ENCODE data around the gene ABHD14A. TPM values are rescaled to one million over a fixed set of nuclear protein-coding genes. Genes with fewer than 3 reads are reported as not detected.
"Not testable (repeated sequence)": the region's sequence is repeated elsewhere in the genome, so short reads cannot be mapped to it uniquely, and the experiment has no call there.

Gene ABHD14A
- 10 to 100 TPM in 2 of 4 donors, 1 to 10 TPM in 2; 1.8 to 16.6 (median 10.5) TPM for total RNA-seq

DNA sequence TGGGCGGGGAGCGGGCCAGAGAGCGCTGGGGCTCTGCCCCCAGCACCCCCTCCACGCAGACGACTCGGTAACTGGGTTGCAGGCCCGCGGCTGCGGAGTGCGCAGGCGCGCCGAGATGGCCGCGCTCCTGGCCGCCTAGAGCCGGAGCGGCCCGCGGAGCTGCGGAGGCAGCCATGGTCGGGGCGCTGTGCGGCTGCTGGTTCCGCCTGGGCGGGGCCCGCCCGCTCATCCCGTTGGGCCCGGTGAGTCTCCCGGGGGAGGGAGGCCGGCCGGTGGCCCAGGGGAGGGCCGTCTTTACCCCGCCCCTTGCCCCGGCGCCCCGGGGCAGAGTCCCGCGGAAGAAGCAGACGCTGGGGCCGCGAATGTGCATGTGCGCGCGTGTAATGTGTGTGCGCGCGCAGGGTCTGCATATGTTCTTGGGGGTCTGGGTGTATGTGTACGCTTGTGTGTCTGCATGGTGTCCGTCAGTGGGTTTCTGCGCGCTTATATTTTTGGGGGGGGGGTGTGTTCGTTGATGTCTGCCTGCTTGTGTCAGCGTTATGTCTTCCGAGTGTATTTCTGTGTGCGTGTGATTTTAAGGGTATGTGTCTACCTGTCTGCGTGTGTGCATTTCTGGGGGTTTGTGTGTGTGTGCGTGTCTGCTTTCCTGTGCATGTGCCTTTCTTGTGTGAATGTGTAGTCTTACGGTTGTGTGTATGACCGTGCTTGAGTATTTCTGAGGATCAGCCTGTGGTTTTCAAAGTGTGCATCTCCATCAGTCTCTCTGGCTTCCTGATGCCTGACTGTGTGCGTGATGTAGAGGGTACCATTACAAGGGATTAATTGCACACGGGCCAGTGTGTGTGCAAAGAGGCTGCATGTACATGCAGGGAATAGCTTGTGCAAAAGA, at the start of gene ABHD14A:
Gene ABHD14A (plus strand): TSS at position 102 of the 889 bp plus-strand sequence. CDS start 72 bp downstream, at position 174.
- peak; percentile 72 to 83 for DNase-seq

DNA sequence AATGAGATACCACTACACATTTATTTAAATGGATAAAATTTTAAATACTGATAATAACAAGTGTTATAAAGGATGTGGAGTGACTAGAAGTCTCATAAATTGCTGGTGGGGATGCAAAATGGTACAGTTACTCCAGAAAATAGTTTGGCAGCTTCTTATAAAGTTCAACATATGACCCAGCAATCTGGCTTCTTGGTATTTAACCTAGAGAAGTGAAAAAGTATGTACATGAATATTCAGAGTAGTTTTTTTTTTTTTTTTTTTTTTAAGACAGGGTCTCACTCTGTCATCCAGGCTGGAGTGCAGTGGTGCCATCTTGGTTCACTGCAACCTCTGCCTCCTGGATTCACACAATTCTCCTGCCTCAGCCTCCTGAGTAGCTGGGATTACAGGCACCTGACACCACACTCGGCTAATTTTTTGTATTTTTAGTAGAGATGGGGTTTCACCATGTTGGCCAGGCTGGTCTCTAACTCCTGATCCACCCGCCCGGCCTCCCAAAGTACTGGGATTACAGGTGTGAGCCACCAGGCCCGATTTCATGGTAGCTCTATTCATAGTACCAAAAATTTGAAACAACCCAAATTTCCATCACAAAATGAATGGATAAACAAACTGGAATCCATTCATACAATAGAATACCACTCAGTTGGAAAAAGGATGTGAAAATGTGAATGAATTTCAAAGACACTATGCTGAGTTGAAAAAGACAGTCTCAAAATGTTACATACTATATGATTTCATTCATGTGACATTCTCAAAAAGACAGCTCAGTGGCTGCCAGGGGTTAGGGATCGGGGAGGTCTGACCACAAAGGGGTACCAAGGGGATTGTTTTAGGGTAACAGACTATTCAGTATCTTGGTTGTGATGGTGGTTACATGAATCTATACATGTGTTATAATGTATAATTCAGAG, 47.5 kb upstream of the ABHD14A start:
- Histone ChIP-seq H3K9me3 (no peaks in the 10 kb centered on the region), H3K4me3 (no peak overlapping the region)
- intact Hi-C loops (cut with DNase I; ENCODE audit: low total_unique reads): no loop called here

More for the DNA sequence above, at the start of gene ABHD14A:
- peak within 1 kb of the TSS; percentile 58 to 96 for H3K4me3 ChIP-seq
- intact Hi-C loops (cut with DNase I; ENCODE audit: low total_unique reads): no loop called here
- H3K4me1 ChIP-seq: peaks cover 0 to 8% of the 10 kb centered on the region in 2 donors
- peak within 1 kb of the TSS; percentile 91 to 97 for H3K27ac ChIP-seq
- no peaks in the 10 kb centered on the region for H3K36me3 ChIP-seq
- H3K27me3 ChIP-seq: no peaks in the 10 kb centered on the region
- no peaks in the 10 kb centered on the region for H3K9me3 ChIP-seq
- TF ChIP-seq, protein P1, sequence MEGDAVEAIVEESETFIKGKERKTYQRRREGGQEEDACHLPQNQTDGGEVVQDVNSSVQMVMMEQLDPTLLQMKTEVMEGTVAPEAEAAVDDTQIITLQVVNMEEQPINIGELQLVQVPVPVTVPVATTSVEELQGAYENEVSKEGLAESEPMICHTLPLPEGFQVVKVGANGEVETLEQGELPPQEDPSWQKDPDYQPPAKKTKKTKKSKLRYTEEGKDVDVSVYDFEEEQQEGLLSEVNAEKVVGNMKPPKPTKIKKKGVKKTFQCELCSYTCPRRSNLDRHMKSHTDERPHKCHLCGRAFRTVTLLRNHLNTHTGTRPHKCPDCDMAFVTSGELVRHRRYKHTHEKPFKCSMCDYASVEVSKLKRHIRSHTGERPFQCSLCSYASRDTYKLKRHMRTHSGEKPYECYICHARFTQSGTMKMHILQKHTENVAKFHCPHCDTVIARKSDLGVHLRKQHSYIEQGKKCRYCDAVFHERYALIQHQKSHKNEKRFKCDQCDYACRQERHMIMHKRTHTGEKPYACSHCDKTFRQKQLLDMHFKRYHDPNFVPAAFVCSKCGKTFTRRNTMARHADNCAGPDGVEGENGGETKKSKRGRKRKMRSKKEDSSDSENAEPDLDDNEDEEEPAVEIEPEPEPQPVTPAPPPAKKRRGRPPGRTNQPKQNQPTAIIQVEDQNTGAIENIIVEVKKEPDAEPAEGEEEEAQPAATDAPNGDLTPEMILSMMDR (IDR thresholded peaks at IDR 0.05): peak in 1 of 4 experiments; percentile 17
- peak; percentile 39 to 76 for TF ChIP-seq POLR2A (IDR thresholded peaks at IDR 0.05)

DNA sequence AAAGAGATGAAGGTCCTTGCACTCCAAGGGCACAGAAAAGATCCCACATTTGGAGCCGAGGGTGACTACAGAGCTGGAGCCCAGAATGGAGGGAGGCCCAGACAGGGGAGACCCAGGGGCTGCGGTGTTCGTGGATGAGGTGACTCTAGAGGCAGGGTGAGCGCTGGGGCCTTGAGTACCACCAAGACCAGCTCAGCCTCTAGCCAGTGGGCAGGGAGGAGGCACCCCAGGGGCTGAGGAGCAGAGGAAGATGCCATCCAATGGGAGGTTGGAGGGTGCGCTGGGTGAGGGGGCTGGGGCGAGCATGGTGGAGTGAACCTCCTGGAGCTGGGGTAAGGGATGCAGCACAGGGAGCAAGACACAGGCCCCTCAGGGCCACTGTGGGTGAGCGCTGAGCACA, 46.4 kb upstream of the ABHD14A start:
- Histone ChIP-seq H3K9me3 (no peaks in the 10 kb centered on the region), H3K27ac (no peak overlapping the region), H3K36me3 (no peaks in the 10 kb centered on the region), H3K27me3 (no peaks in the 10 kb centered on the region), H3K4me1 (no peaks in the 10 kb centered on the region), H3K4me3 (no peak overlapping the region)
- no peak for DNase-seq
- TF ChIP-seq, protein P1 (IDR thresholded peaks at IDR 0.05): no peak
- no peak for TF ChIP-seq POLR2A (IDR thresholded peaks at IDR 0.05)
- intact Hi-C loops (cut with DNase I; ENCODE audit: low total_unique reads): no loop called here

More for the DNA sequence above, 47.5 kb upstream of the ABHD14A start:
- no peaks in the 10 kb centered on the region for H3K4me1 ChIP-seq
- H3K27me3 ChIP-seq: no peaks in the 10 kb centered on the region
- no peak overlapping the region for H3K27ac ChIP-seq
- H3K36me3 ChIP-seq: no peaks in the 10 kb centered on the region
- DNase-seq: no peak
- TF ChIP-seq, protein P1 (IDR thresholded peaks at IDR 0.05): no peak
- TF ChIP-seq POLR2A (IDR thresholded peaks at IDR 0.05): no peak

DNA sequence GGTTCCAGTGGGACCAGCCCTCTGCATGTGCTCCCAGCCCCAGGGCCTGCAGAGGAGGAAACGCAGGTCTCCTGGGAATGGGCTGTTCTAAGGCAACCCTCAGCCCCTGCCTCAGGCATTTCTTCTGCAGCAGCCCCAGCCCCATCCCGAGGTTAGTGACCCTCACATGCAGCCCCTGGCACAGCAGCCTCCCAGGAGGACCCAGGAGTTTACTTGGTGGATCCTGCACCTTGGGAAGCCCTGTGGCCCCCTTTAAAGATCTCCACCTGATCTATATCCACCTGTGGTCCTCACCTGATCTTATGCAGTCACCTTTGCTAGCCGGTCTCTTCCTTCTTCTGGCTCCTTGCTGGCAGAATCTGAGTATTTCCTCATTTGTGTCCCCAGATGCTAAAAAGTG, 45.9 kb upstream of the ABHD14A start:
- H3K27me3 ChIP-seq; H3K4me3 ChIP-seq; DNase-seq; intact Hi-C loops (cut with DNase I; ENCODE audit: low total_unique reads); H3K9me3 ChIP-seq; H3K27ac ChIP-seq; H3K36me3 ChIP-seq; H3K4me1 ChIP-seq: not testable (repeated sequence)

DNA sequence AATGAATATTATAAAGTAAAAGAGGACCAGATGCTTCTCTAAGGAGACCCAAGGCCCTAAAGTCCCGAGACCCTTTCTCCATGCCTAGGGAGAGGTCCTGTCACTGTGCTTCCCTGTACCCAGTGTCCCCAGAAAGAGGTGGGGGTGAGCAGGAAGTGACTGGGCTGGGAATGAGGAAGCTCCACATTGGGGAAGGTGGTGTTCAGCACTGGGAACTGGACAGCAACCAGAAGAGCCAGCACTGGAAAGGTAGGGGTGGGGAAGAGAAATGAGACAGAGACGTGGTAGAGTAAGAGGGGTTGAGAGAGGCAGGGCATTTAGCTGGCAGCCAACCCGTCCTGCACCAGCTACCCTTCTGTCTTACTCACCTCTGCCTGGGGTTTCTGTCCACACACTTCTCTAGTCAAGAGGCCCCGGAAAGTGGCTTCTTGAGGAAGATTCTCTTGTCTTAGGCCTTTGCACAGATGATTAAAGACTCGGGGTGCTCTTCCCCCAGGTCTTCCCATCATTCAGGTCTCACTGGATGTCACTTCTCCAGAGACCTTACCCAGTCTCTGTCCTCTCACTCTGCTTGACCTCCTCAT, 45.4 kb upstream of the ABHD14A start:
- DNase-seq: no peak
- H3K27me3 ChIP-seq: no peaks in the 10 kb centered on the region
- no peak for TF ChIP-seq POLR2A (IDR thresholded peaks at IDR 0.05)
- TF ChIP-seq, protein P1 (IDR thresholded peaks at IDR 0.05): no peak
- no peaks in the 10 kb centered on the region for H3K9me3 ChIP-seq
- no peak overlapping the region for H3K4me3 ChIP-seq
- H3K36me3 ChIP-seq: no peaks in the 10 kb centered on the region
- intact Hi-C loops (cut with DNase I; ENCODE audit: low total_unique reads): no loop called here
- no peaks in the 10 kb centered on the region for H3K4me1 ChIP-seq
- H3K27ac ChIP-seq: no peak overlapping the region

Measured in uterus (tissue), 4 donors.